T-helper 2 cell (primary cell): Measurements from ENCODE around the gene DTX2.
A peak's percentile ranks its signal among the peaks of the same experiment; 100 is the strongest.
"Not testable (repeated sequence)": the region's sequence is repeated elsewhere in the genome, so short reads cannot be mapped to it uniquely, and the experiment has no call there.

ENCODE experiments used
- DNase-seq, 5 experiments: peaks; one replicate each; pipeline versions ENCODE4 v3.0.0 to v3.0.0-alpha.2; 2012 to 2022

Gene DTX2

GRCh38 chr7:76495717-76496116 lies 34.2 kb downstream of the DTX2 start:
- not testable (repeated sequence) for DNase-seq

GRCh38 chr7:76497918-76498582 lies 36.5 kb downstream of the DTX2 start:
- DNase-seq = not testable (repeated sequence)

GRCh38 chr7:76498583-76499200 lies 37.2 kb downstream of the DTX2 start:
- DNase-seq = not testable (repeated sequence)

GRCh38 chr7:76499201-76499923 lies 37.9 kb downstream of the DTX2 start:
- peak in 1 of 5 experiments; percentile 21 for DNase-seq

GRCh38 chr7:76499924-76500241 lies 38.4 kb downstream of the DTX2 start:
- DNase-seq = peak in 1 of 5 experiments; percentile 9

- not testable (repeated sequence) for DNase-seq
Observed at GRCh38 chr7:76502224-76502623, 40.7 kb downstream of the DTX2 start.

GRCh38 chr7:76502836-76503235 lies 41.3 kb downstream of the DTX2 start:
- DNase-seq = not testable (repeated sequence)

- DNase-seq = not testable (repeated sequence)
Observed at GRCh38 chr7:76503244-76503643, 41.7 kb downstream of the DTX2 start.

GRCh38 chr7:76504351-76505167 lies 43.0 kb downstream of the DTX2 start:
- DNase-seq = not testable (repeated sequence)

GRCh38 chr7:76505168-76506080 lies 43.9 kb downstream of the DTX2 start:
- no peak for DNase-seq

- no peak for DNase-seq
Observed at GRCh38 chr7:76506081-76506440, 44.6 kb downstream of the DTX2 start.

- not testable (repeated sequence) for DNase-seq
Observed at GRCh38 chr7:76506643-76507042, 45.1 kb downstream of the DTX2 start.

- no peak for DNase-seq
Observed at GRCh38 chr7:76507723-76508406, 46.4 kb downstream of the DTX2 start.

GRCh38 chr7:76509931-76510877 lies 48.7 kb downstream of the DTX2 start, which contains the start of gene UPK3B:
Gene UPK3B (plus strand): TSS chr7:76510552. CDS start chr7:76510653, 101 bp downstream.
- DNase-seq = no peak

- not testable (repeated sequence) for DNase-seq
Observed at GRCh38 chr7:76511200-76511910, 49.8 kb downstream of the DTX2 start.

GRCh38 chr7:76511911-76512885 lies 50.7 kb downstream of the DTX2 start:
- not testable (repeated sequence) for DNase-seq

GRCh38 chr7:76512941-76513816 lies 51.7 kb downstream of the DTX2 start:
- DNase-seq = no peak
